Measurements from ENCODE around the gene RAD51B.

RAD51B gene

DNA sequence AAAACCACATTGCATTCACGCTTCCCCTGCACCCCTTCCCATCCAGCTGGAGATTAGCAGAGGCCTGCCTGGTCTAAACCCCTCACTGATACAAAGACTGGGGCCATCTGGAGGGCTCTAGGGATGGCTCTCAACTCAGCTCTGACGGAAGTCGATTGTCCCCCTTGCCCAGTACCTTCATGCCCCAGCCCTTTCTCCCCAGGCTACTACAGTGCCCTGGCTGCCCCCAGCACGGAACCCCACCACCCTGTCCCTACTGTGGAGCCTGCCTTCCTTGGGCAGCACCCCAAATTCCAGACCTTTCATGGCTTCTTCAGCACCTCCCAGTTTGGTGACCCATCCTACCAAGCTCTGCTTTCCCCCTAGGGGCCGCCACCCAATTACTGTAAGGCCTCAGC lies 947.7 kb downstream of the RAD51B start:
- TF ChIP-seq ZNF274 (IDR thresholded peaks at IDR 0.05; ENCODE audit: low read depth, low read length) (no peak), SUZ12 (IDR thresholded peaks at IDR 0.05; ENCODE audit: extremely low read depth, insufficient read depth, insufficient read length) (no peak), YY1 (IDR thresholded peaks at IDR 0.05; ENCODE audit: insufficient read depth, insufficient read length) (no peak)
- no peaks in the 10 kb centered on the region for H3K36me3 ChIP-seq (ENCODE audit: insufficient read depth, insufficient read length, low read length)
- H3K9me3 ChIP-seq (ENCODE audit: insufficient read depth, low read length): no peaks in the 10 kb centered on the region
- H3K4me3 ChIP-seq (ENCODE audit: insufficient read length, low read depth): no peak overlapping the region
- H3K4me1 ChIP-seq (ENCODE audit: insufficient read depth, insufficient read length): peaks cover 5% of the 10 kb centered on the region
- H3K9ac ChIP-seq (ENCODE audit: insufficient read length, low read depth): no peak overlapping the region
- DNase-seq (ENCODE audit: low read depth, low spot score): no peak
- no peaks in the 10 kb centered on the region for H3K27me3 ChIP-seq (ENCODE audit: insufficient read depth, insufficient read length)

- Histone ChIP-seq H3K9ac (ENCODE audit: insufficient read length, low read depth) (no peak overlapping the region), H3K27me3 (ENCODE audit: insufficient read depth, insufficient read length) (no peaks in the 10 kb centered on the region), H3K9me3 (ENCODE audit: insufficient read depth, low read length) (no peaks in the 10 kb centered on the region), H3K36me3 (ENCODE audit: insufficient read depth, insufficient read length, low read length) (no peaks in the 10 kb centered on the region), H3K4me3 (ENCODE audit: insufficient read length, low read depth) (no peak overlapping the region), H3K4me1 (ENCODE audit: insufficient read depth, insufficient read length) (peaks cover 2% of the 10 kb centered on the region)
- TF ChIP-seq YY1 (IDR thresholded peaks at IDR 0.05; ENCODE audit: insufficient read depth, insufficient read length): no peak
- no peak for TF ChIP-seq ZNF274 (IDR thresholded peaks at IDR 0.05; ENCODE audit: low read depth, low read length)
- no peak for TF ChIP-seq SUZ12 (IDR thresholded peaks at IDR 0.05; ENCODE audit: extremely low read depth, insufficient read depth, insufficient read length)
- DNase-seq (ENCODE audit: low read depth, low spot score): no peak
Observed at GRCh38 chr14:68768316-68768715, 948.7 kb downstream of the RAD51B start.

DNA sequence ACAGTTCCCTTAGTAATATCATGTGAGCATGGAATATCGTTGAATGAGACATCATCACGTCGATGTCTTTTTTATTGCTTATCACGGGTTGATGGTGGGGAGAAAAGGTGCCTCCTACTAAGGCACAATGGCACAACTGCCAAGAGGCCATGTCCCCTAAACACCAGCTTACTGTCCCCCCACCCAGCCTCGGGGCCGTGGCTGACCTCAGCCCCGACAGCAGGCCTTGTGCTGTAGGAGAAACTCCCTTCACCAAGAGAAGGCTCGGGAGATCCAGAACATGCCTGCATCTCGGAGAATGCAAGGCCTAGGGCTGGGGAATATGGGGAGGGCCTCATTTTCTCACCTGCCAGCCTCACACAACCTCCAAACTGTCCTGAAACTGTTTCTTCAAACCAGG lies 950.5 kb downstream of the RAD51B start:
- H3K4me1 ChIP-seq (ENCODE audit: insufficient read depth, insufficient read length): no peaks in the 10 kb centered on the region
- TF ChIP-seq YY1 (IDR thresholded peaks at IDR 0.05; ENCODE audit: insufficient read depth, insufficient read length): no peak
- TF ChIP-seq ZNF274 (IDR thresholded peaks at IDR 0.05; ENCODE audit: low read depth, low read length): no peak
- no peak for TF ChIP-seq SUZ12 (IDR thresholded peaks at IDR 0.05; ENCODE audit: extremely low read depth, insufficient read depth, insufficient read length)
- no peak overlapping the region for H3K4me3 ChIP-seq (ENCODE audit: insufficient read length, low read depth)
- peaks cover 5% of the 10 kb centered on the region; the same call in 1 of the 2 replicates for H3K9me3 ChIP-seq (ENCODE audit: insufficient read depth, low read length)
- no peaks in the 10 kb centered on the region for H3K36me3 ChIP-seq (ENCODE audit: insufficient read depth, insufficient read length, low read length)
- no peak overlapping the region for H3K9ac ChIP-seq (ENCODE audit: insufficient read length, low read depth)
- no peak for DNase-seq (ENCODE audit: low read depth, low spot score)
- no peaks in the 10 kb centered on the region for H3K27me3 ChIP-seq (ENCODE audit: insufficient read depth, insufficient read length)

GRCh38 chr14:68770553-68771286 lies 951.1 kb downstream of the RAD51B start:
- H3K9me3 ChIP-seq (ENCODE audit: insufficient read depth, low read length): peaks cover 12% of the 10 kb centered on the region; the same call in 1 of the 2 replicates
- no peaks in the 10 kb centered on the region for H3K27me3 ChIP-seq (ENCODE audit: insufficient read depth, insufficient read length)
- H3K9ac ChIP-seq (ENCODE audit: insufficient read length, low read depth): no peak overlapping the region
- no peaks in the 10 kb centered on the region for H3K4me1 ChIP-seq (ENCODE audit: insufficient read depth, insufficient read length)
- H3K4me3 ChIP-seq (ENCODE audit: insufficient read length, low read depth): no peak overlapping the region
- no peaks in the 10 kb centered on the region for H3K36me3 ChIP-seq (ENCODE audit: insufficient read depth, insufficient read length, low read length)
- TF ChIP-seq SUZ12 (IDR thresholded peaks at IDR 0.05; ENCODE audit: extremely low read depth, insufficient read depth, insufficient read length): no peak
- TF ChIP-seq ZNF274 (IDR thresholded peaks at IDR 0.05; ENCODE audit: low read depth, low read length): no peak
- no peak for TF ChIP-seq YY1 (IDR thresholded peaks at IDR 0.05; ENCODE audit: insufficient read depth, insufficient read length)
- no peak for DNase-seq (ENCODE audit: low read depth, low spot score)

- peaks cover 13% of the 10 kb centered on the region; the same call in 1 of the 2 replicates for H3K9me3 ChIP-seq (ENCODE audit: insufficient read depth, low read length)
- H3K27me3 ChIP-seq (ENCODE audit: insufficient read depth, insufficient read length): no peaks in the 10 kb centered on the region
- DNase-seq (ENCODE audit: low read depth, low spot score): no peak
- no peak overlapping the region for H3K4me3 ChIP-seq (ENCODE audit: insufficient read length, low read depth)
- TF ChIP-seq YY1 (IDR thresholded peaks at IDR 0.05; ENCODE audit: insufficient read depth, insufficient read length) (no peak), SUZ12 (IDR thresholded peaks at IDR 0.05; ENCODE audit: extremely low read depth, insufficient read depth, insufficient read length) (no peak), ZNF274 (IDR thresholded peaks at IDR 0.05; ENCODE audit: low read depth, low read length) (no peak)
- no peak overlapping the region for H3K9ac ChIP-seq (ENCODE audit: insufficient read length, low read depth)
- no peaks in the 10 kb centered on the region for H3K36me3 ChIP-seq (ENCODE audit: insufficient read depth, insufficient read length, low read length)
- H3K4me1 ChIP-seq (ENCODE audit: insufficient read depth, insufficient read length): no peaks in the 10 kb centered on the region
Observed at GRCh38 chr14:68771631-68772030, 952.1 kb downstream of the RAD51B start.

- Histone ChIP-seq H3K27me3 (ENCODE audit: insufficient read depth, insufficient read length) (no peaks in the 10 kb centered on the region), H3K4me1 (ENCODE audit: insufficient read depth, insufficient read length) (no peaks in the 10 kb centered on the region), H3K36me3 (ENCODE audit: insufficient read depth, insufficient read length, low read length) (no peaks in the 10 kb centered on the region), H3K9ac (ENCODE audit: insufficient read length, low read depth) (no peak overlapping the region), H3K4me3 (ENCODE audit: insufficient read length, low read depth) (no peak overlapping the region), H3K9me3 (ENCODE audit: insufficient read depth, low read length) (peaks cover 13% of the 10 kb centered on the region; the same call in 1 of the 2 replicates)
- TF ChIP-seq ZNF274 (IDR thresholded peaks at IDR 0.05; ENCODE audit: low read depth, low read length) (no peak), SUZ12 (IDR thresholded peaks at IDR 0.05; ENCODE audit: extremely low read depth, insufficient read depth, insufficient read length) (no peak), YY1 (IDR thresholded peaks at IDR 0.05; ENCODE audit: insufficient read depth, insufficient read length) (no peak)
- DNase-seq (ENCODE audit: low read depth, low spot score): no peak
Observed at GRCh38 chr14:68772761-68773381, 953.3 kb downstream of the RAD51B start.
